CD14-positive monocyte (primary cell): Measurements from ENCODE around the gene APP. TPM values are rescaled to one million over a fixed set of nuclear protein-coding genes. Genes with fewer than 3 reads are reported as not detected.
A peak's percentile ranks its signal among the peaks of the same experiment; 100 is the strongest.

Experiments used
- DNase-seq, 3 donors: peaks; one replicate each; pipeline ENCODE4 v3.0.0-alpha.2; 2011 to 2022
- H2AFZ ChIP-seq: 2 replicates; pipeline ENCODE4 v1.6.0; 2012; ENCODE audit warnings: mild to moderate bottlenecking, low read depth, low read length, inconsistent platforms; ENCODE audit not compliant: insufficient read depth, poor library complexity, severe bottlenecking
- H3K27ac ChIP-seq, 2 donors: 1 replicate in 1 of 2; 2 replicates in 1 of 2; pipeline ENCODE4 v1.5.1; 2012 to 2013; ENCODE audit warnings: low read length in 2 of 2, control low read depth in 1 of 2, inconsistent platforms in 1 of 2, low read depth in 1 of 2, mild to moderate bottlenecking in 1 of 2
- H3K27me3 ChIP-seq, 2 donors: one replicate each; pipeline versions ENCODE4 v1.6.0 to v1.6.1; 2011 to 2013; ENCODE audit warnings: low read length in 2 of 2; ENCODE audit not compliant: control insufficient read depth in 2 of 2, insufficient read depth in 2 of 2
- H3K36me3 ChIP-seq, 2 donors: replicated peaks in 1 of 2; 1 replicate in 1 of 2; 2 replicates in 1 of 2; pipeline versions ENCODE4 v1.5.1 to v1.6.1; 2012 to 2013; ENCODE audit warnings: low read length in 2 of 2, control low read depth in 1 of 2, inconsistent platforms in 1 of 2, mild to moderate bottlenecking in 1 of 2; ENCODE audit not compliant: insufficient read depth in 2 of 2, control insufficient read depth in 1 of 2
- H3K4me1 ChIP-seq, 2 donors: 1 replicate in 1 of 2; 2 replicates in 1 of 2; pipeline versions ENCODE4 v1.5.1 to v1.6.1; 2012 to 2013; ENCODE audit warnings: low read length in 2 of 2, control low read depth in 1 of 2, inconsistent platforms in 1 of 2, mild to moderate bottlenecking in 1 of 2, moderate library complexity in 1 of 2; ENCODE audit not compliant: insufficient read depth in 2 of 2, control insufficient read depth in 1 of 2
- H3K4me2 ChIP-seq: replicated peaks from 2 replicates; pipeline ENCODE3; 2012; ENCODE audit warnings: low read length, moderate library complexity, mild to moderate bottlenecking; ENCODE audit not compliant: poor library complexity, severe bottlenecking; ENCODE audit errors: extremely low read depth
- H3K4me3 ChIP-seq, 3 experiments: fragments of 200-600 bp in 1 of 3; sonication (generic) in 1 of 3; replicated peaks in 1 of 3; 1 replicate in 2 of 3; 2 replicates in 1 of 3; pipeline ENCODE4 v1.5.1; 2011 to 2013; ENCODE audit warnings: low read length in 3 of 3, mild to moderate bottlenecking in 3 of 3, control low read depth in 2 of 3, low read depth in 2 of 3, inconsistent platforms in 1 of 3, moderate library complexity in 1 of 3
- H3K79me2 ChIP-seq: 2 replicates; pipeline ENCODE4 v1.6.0; 2012; ENCODE audit warnings: mild to moderate bottlenecking, control low read depth, inconsistent platforms, low read length, moderate library complexity; ENCODE audit not compliant: insufficient read depth
- H3K9ac ChIP-seq: 2 replicates; pipeline ENCODE4 v1.6.0; 2017; ENCODE audit warnings: low read length, mild to moderate bottlenecking; ENCODE audit not compliant: insufficient read depth, poor library complexity, severe bottlenecking
- H3K9me3 ChIP-seq, 2 donors: replicated peaks in 1 of 2; 1 replicate in 1 of 2; 2 replicates in 1 of 2; pipeline versions ENCODE4 v1.5.1 to v1.6.1; 2012 to 2013; ENCODE audit warnings: low read length in 2 of 2, control low read depth in 1 of 2; ENCODE audit not compliant: control insufficient read depth in 1 of 2, insufficient read depth in 1 of 2
- H4K20me1 ChIP-seq: 2 replicates; pipeline ENCODE4 v1.6.0; 2012; ENCODE audit warnings: mild to moderate bottlenecking, low read length, control low read depth, moderate library complexity; ENCODE audit not compliant: insufficient read depth
- H3K27ac Mint-ChIP-seq, 7 donors: one replicate each; pipeline ENCODE4 v1.8.0; 2020; ENCODE audit warnings: mild to moderate bottlenecking in 7 of 7, mixed read lengths in 7 of 7, moderate library complexity in 6 of 7, inconsistent platforms in 2 of 7
- H3K27me3 Mint-ChIP-seq, 3 donors: one replicate each; pipeline ENCODE4 v1.8.0; 2021 to 2022; ENCODE audit warnings: low read depth in 3 of 3, mild to moderate bottlenecking in 3 of 3, mixed read lengths in 3 of 3, moderate library complexity in 3 of 3, inconsistent platforms in 1 of 3
- H3K36me3 Mint-ChIP-seq, 2 donors: one replicate each; pipeline ENCODE4 v1.8.0; 2020; ENCODE audit warnings: mixed read lengths in 2 of 2, inconsistent platforms in 1 of 2, mild to moderate bottlenecking in 1 of 2
- H3K4me1 Mint-ChIP-seq: one replicate; pipeline ENCODE4 v1.8.0; 2020; ENCODE audit warnings: mild to moderate bottlenecking, mixed read lengths
- H3K4me3 Mint-ChIP-seq, 2 donors: one replicate each; pipeline ENCODE4 v1.8.0; 2020; ENCODE audit warnings: mild to moderate bottlenecking in 2 of 2, mixed read lengths in 2 of 2, moderate library complexity in 1 of 2
- H3K9me3 Mint-ChIP-seq, 7 donors: one replicate each; pipeline ENCODE4 v1.8.0; 2020 to 2022; ENCODE audit warnings: mixed read lengths in 7 of 7, mild to moderate bottlenecking in 6 of 7, moderate library complexity in 6 of 7, inconsistent platforms in 2 of 7
- CTCF ChIP-seq: fragments of 200-600 bp; IDR thresholded peaks from one replicate; pipeline ENCODE4 v1.8.0; 2022; ENCODE audit warnings: antibody characterized with exemption, mild to moderate bottlenecking
- WGBS: methylation state at CpG from one replicate; pipeline ENCODE4 v1.1.5; 2013; ENCODE audit warnings: missing lambda C conversion rate; ENCODE audit not compliant: insufficient coverage; 5-methylcytosine and 5-hydroxymethylcytosine counted together
- intact Hi-C, 2 donors: fragments of 100-400 bp; cut with micrococcal nuclease; formaldehyde crosslinking; loops; one replicate each; pipeline versions ENCODE4 v1.15.0 to v1.15.1; 2023
- polyA plus RNA-seq, 3 donors: library from polyadenylated mRNA; depleted of rRNA in 1 of 3; unstranded in 2 of 3; stranded (reverse) in 1 of 3; fragments of 300-500 nt in 2 of 3; fragments of >200 nt in 1 of 3; fragmentation: Illumina TruSeq in 2 of 3; gene quantifications; 1 replicate in 2 of 3; 2 replicates in 1 of 3; pipeline ENCODE4 v1.2.3, GENCODE V29; 2012 to 2021

APP gene
- polyA plus RNA-seq, 3 donors, result 28.0 to 118 (median 35.1) TPM

DNA sequence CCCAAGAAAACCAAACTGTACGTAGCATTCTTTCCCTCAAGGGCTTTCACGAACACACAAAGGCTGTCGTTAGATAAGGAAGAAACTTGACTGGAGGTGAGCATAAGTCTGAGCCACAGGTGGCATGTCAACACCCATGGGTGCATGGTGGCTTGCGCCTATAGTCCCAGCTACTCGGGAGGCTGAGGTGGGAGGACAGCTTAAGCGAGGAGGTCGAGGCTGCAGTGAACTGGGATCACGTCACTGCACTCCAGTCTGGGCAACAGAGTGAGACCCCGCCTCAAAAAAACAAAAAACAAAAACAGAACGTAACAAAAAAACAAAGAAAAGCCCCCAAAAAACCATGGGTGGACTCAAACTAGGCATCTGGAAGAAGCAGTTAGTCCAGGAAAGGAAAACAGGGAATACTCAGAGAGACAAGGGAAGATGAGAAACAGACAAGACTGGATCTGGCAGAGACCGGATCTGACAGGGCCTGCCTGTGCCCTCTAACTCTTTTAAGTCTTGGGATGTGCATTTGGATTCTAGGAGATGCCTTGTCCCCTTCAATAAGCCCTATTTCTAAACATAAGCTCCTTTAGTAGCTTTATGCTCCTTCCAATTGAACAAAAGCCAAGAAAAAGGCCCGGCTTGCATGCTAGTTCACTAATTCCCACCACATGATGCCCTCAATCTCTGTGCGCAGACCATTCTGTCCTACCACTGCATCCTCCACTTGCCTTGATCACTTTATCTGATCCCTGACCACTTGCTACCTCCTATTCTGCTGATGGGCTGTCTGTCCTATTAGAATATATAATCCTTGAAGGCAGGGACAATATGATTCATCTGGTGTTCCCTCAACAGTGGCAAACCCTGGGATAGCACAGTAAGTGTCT is 73.8 kb downstream of the APP start:
- H3K27ac Mint-ChIP-seq, result peak overlapping the region in 1 of 7 donors; percentile 21

GRCh38 chr21:26095131-26095530 is 75.4 kb downstream of the APP start:
- no peak overlapping the region for H3K27ac ChIP-seq
- Mint-ChIP-seq H3K36me3 (peaks cover 0 to 3% of the 10 kb centered on the region in 2 donors), H3K27ac (no peak overlapping the region), H3K4me3 (no peak overlapping the region), H3K9me3 (peaks cover 0 to 1% (median 0%) of the 10 kb centered on the region in 7 donors), H3K4me1 (peaks cover 5% of the 10 kb centered on the region), H3K27me3 (no peaks in the 10 kb centered on the region)
- H3K9me3 ChIP-seq, result no peaks in the 10 kb centered on the region
- peaks cover 5% of the 10 kb centered on the region for H4K20me1 ChIP-seq
- H2AFZ ChIP-seq, result no peak overlapping the region
- 100% methylated on average over 2 of the region's 7 CpGs for WGBS
- no peaks in the 10 kb centered on the region for H3K27me3 ChIP-seq
- no peak overlapping the region for H3K9ac ChIP-seq
- H3K4me2 ChIP-seq, result no peak overlapping the region
- H3K36me3 ChIP-seq, result peaks cover 0 to under 1% of the 10 kb centered on the region in 2 donors
- no peak for DNase-seq
- intact Hi-C loops, result no loop called here
- H3K4me1 ChIP-seq, result no peaks in the 10 kb centered on the region
- H3K79me2 ChIP-seq, result peaks cover 30% of the 10 kb centered on the region
- H3K4me3 ChIP-seq, result no peak overlapping the region
- TF ChIP-seq CTCF, result no peak

More for the DNA sequence above, 73.8 kb downstream of the APP start:
- H3K27ac ChIP-seq, result no peak overlapping the region
- H3K36me3 Mint-ChIP-seq, result no peaks in the 10 kb centered on the region
- no peak overlapping the region for H3K4me2 ChIP-seq
- peaks cover 36% of the 10 kb centered on the region for H3K79me2 ChIP-seq
- H3K27me3 Mint-ChIP-seq, result no peaks in the 10 kb centered on the region
- peaks cover 16% of the 10 kb centered on the region for H4K20me1 ChIP-seq
- no peak overlapping the region for H3K4me3 ChIP-seq
- intact Hi-C loops, result no loop called here
- WGBS, result 98% methylated on average over 8 of the region's 13 CpGs
- H3K9me3 ChIP-seq, result no peaks in the 10 kb centered on the region
- no peak overlapping the region for H3K9ac ChIP-seq
- no peaks in the 10 kb centered on the region for H3K36me3 ChIP-seq
- H2AFZ ChIP-seq, result no peak overlapping the region
- H3K27me3 ChIP-seq, result no peaks in the 10 kb centered on the region
- H3K4me1 Mint-ChIP-seq, result peaks cover 17% of the 10 kb centered on the region
- TF ChIP-seq CTCF, result no peak
- H3K4me1 ChIP-seq, result no peaks in the 10 kb centered on the region
- peaks cover 0 to 1% (median 0%) of the 10 kb centered on the region in 7 donors for H3K9me3 Mint-ChIP-seq
- H3K4me3 Mint-ChIP-seq, result no peak overlapping the region
- no peak for DNase-seq
